IMR-90 (cell line): ENCODE measurements around the gene GADD45GIP1. TPM values are rescaled to one million over a fixed set of nuclear protein-coding genes. Genes with fewer than 3 reads are reported as not detected.
A peak's percentile ranks its signal among the peaks of the same experiment; 100 is the strongest.

Source experiments
- ATAC-seq: fragments of 200-7000 bp; cut with Tn5 transposase; 2 replicates; pipeline ENCODE4 v1.9.1; 2020; ENCODE audit warnings: low read depth, mild to moderate bottlenecking, moderate library complexity
- BruUV-seq: library from RNA; stranded (reverse); fragments of 400-500 nt; replicated peaks from 2 replicates; lab custom pipeline; 2021; lab: Mats Ljungman, UMichigan
- CTCF ChIA-PET: fragments of 300-600 bp; formaldehyde crosslinking; extraction: SDS; loops from one replicate; lab custom pipeline; 2021; ENCODE audit warnings: antibody characterized with exemption; lab: Yijun Ruan, JAX
- POLR2A ChIA-PET: fragments of 300-600 bp; sonication (Branson Sonifier 250); formaldehyde crosslinking; loops from one replicate; lab custom pipeline; 2022; ENCODE audit warnings: antibody characterized with exemption; ENCODE audit not compliant: unreplicated experiment; lab: Charles Lee
- DNase-seq: peaks from one replicate; pipeline ENCODE4 v3.0.0; 2013
- H2AFZ ChIP-seq: replicated peaks from 2 replicates; pipeline ENCODE3; 2013; ENCODE audit warnings: low read length, mild to moderate bottlenecking; ENCODE audit not compliant: poor library complexity
- H2AK5ac ChIP-seq: 2 replicates; pipeline ENCODE4 v1.6.1; 2013; ENCODE audit warnings: low read depth, low read length, inconsistent platforms
- H2AK9ac ChIP-seq: replicated peaks from 2 replicates; pipeline ENCODE3; 2013; ENCODE audit warnings: mild to moderate bottlenecking, low read depth, low read length, moderate library complexity; ENCODE audit not compliant: poor library complexity
- H2BK120ac ChIP-seq: 2 replicates; pipeline ENCODE4 v1.6.1; 2013; ENCODE audit warnings: low read depth, low read length, inconsistent platforms
- H2BK15ac ChIP-seq: 3 replicates; pipeline ENCODE4 v1.6.1; 2013; ENCODE audit warnings: low read depth, low read length, inconsistent platforms
- H2BK20ac ChIP-seq: 2 replicates; pipeline ENCODE4 v1.6.1; 2013; ENCODE audit warnings: low read depth, mild to moderate bottlenecking, inconsistent platforms, low read length, moderate library complexity
- H2BK5ac ChIP-seq: 2 replicates; pipeline ENCODE4 v1.6.1; 2013; ENCODE audit warnings: mild to moderate bottlenecking, low read depth, low read length, inconsistent platforms; ENCODE audit not compliant: poor library complexity, severe bottlenecking
- H3K14ac ChIP-seq: replicated peaks from 2 replicates; pipeline ENCODE4 v1.6.1; 2013; ENCODE audit warnings: low read depth, low read length, inconsistent platforms
- H3K18ac ChIP-seq: 2 replicates; pipeline ENCODE4 v1.6.1; 2013; ENCODE audit warnings: low read depth, low read length, control low read depth
- H3K23ac ChIP-seq: 2 replicates; pipeline ENCODE4 v1.6.1; 2013; ENCODE audit warnings: low read depth, low read length, inconsistent platforms
- H3K27ac ChIP-seq: 2 replicates; pipeline ENCODE4 v1.5.1; 2013; ENCODE audit warnings: mild to moderate bottlenecking, control low read depth, low read length; ENCODE audit not compliant: insufficient read depth
- H3K27me3 ChIP-seq: 2 replicates; pipeline ENCODE4 v1.6.1; 2013; ENCODE audit warnings: low read length; ENCODE audit not compliant: control insufficient read depth, insufficient read depth
- H3K36me3 ChIP-seq: 2 replicates; pipeline ENCODE4 v1.6.1; 2013; ENCODE audit warnings: low read length, mixed read lengths; ENCODE audit not compliant: control insufficient read depth, insufficient read depth
- H3K4ac ChIP-seq: 2 replicates; pipeline ENCODE4 v1.6.1; 2013; ENCODE audit warnings: low read depth, low read length, inconsistent platforms
- H3K4me1 ChIP-seq: 2 replicates; pipeline ENCODE4 v1.6.1; 2013; ENCODE audit warnings: low read length, mixed read lengths; ENCODE audit not compliant: control insufficient read depth, insufficient read depth
- H3K4me2 ChIP-seq: 2 replicates; pipeline ENCODE4 v1.6.1; 2013; ENCODE audit warnings: low read depth, mild to moderate bottlenecking, control low read depth, low read length, moderate library complexity
- H3K4me3 ChIP-seq: 2 replicates; pipeline ENCODE4 v1.5.1; 2013; ENCODE audit warnings: low read depth, mild to moderate bottlenecking, control low read depth, low read length, moderate library complexity; ENCODE audit not compliant: insufficient read depth
- H3K56ac ChIP-seq: 2 replicates; pipeline ENCODE4 v1.6.1; 2013; ENCODE audit warnings: low read length, inconsistent platforms; ENCODE audit not compliant: insufficient read depth; ENCODE audit errors: extremely low read depth
- H3K79me1 ChIP-seq, 2 experiments: 2 replicates each; pipeline ENCODE4 v1.6.1; 2013; ENCODE audit warnings: low read length in 2 of 2, inconsistent platforms in 1 of 2, low read depth in 1 of 2
- H3K9ac ChIP-seq: 2 replicates; pipeline ENCODE4 v1.6.1; 2013; ENCODE audit warnings: low read depth, low read length, control low read depth
- H3K9me1 ChIP-seq: 2 replicates; pipeline ENCODE4 v1.6.1; 2013; ENCODE audit warnings: low read length, inconsistent platforms; ENCODE audit not compliant: insufficient read depth
- H3K9me3 ChIP-seq: 2 replicates; pipeline ENCODE4 v1.6.1; 2013; ENCODE audit warnings: low read length; ENCODE audit not compliant: control insufficient read depth, insufficient read depth
- H4K20me1 ChIP-seq: 2 replicates; pipeline ENCODE4 v1.6.1; 2013; ENCODE audit warnings: low read length, inconsistent platforms; ENCODE audit not compliant: insufficient read depth
- H4K5ac ChIP-seq: 2 replicates; pipeline ENCODE4 v1.6.1; 2013; ENCODE audit warnings: mild to moderate bottlenecking, low read depth, low read length, control low read depth
- H4K8ac ChIP-seq, 2 experiments: 2 replicates each; pipeline ENCODE4 v1.6.1; 2013; ENCODE audit warnings: low read depth in 2 of 2, low read length in 2 of 2, control low read depth in 1 of 2, inconsistent platforms in 1 of 2
- H4K91ac ChIP-seq: 2 replicates; pipeline ENCODE4 v1.6.1; 2013; ENCODE audit warnings: low read depth, low read length, inconsistent platforms; ENCODE audit not compliant: insufficient read depth
- RAD21 ChIP-seq: IDR thresholded peaks from 2 replicates; pipeline ENCODE4 v1.6.1; 2012; ENCODE audit warnings: low read length, improper control_type of control experiment
- RCOR1 ChIP-seq: IDR thresholded peaks from 2 replicates; pipeline ENCODE4 v1.6.1; 2012; ENCODE audit warnings: mild to moderate bottlenecking, low read length, improper control_type of control experiment; ENCODE audit not compliant: insufficient replicate concordance
- RFX5 ChIP-seq: IDR thresholded peaks from 2 replicates; pipeline ENCODE4 v1.8.0; 2012; ENCODE audit warnings: low read depth, mild to moderate bottlenecking, low read length, moderate library complexity
- WGBS, 2 experiments: methylation state at CpG; one replicate each; pipeline versions ENCODE4 v1.1.5 to v1.1.7; 2013; ENCODE audit warnings: missing lambda C conversion rate in 2 of 2; ENCODE audit not compliant: insufficient read length in 1 of 2; ENCODE audit errors: extremely low coverage in 2 of 2; 5-methylcytosine and 5-hydroxymethylcytosine counted together
- dilution Hi-C: fragments of 300-500 bp; cut with HindIII; formaldehyde crosslinking; loops from one replicate; pipeline ENCODE4 v1.14.3; 2018; ENCODE audit warnings: low sequenced_read_pairs; ENCODE audit not compliant: unreplicated experiment
- in situ Hi-C: fragments of 300-500 bp; cut with MboI; formaldehyde crosslinking; loops from 3 replicates; pipeline ENCODE4 v1.14.3; 2019; ENCODE audit warnings: low sequenced_read_pairs, inconsistent platforms, mixed read lengths
- intact Hi-C: fragments of 100-400 bp; cut with micrococcal nuclease; formaldehyde crosslinking; loops from 2 replicates; pipeline ENCODE4 v1.10.0; 2022
- polyA plus RNA-seq, 3 experiments: library from polyadenylated mRNA; depleted of rRNA; stranded (reverse); fragments of >200 nt; gene quantifications; 2 replicates each; pipeline ENCODE4 v1.2.3, GENCODE V29; 2012; ENCODE audit warnings: low replicate concordance in 1 of 3
- total RNA-seq: library from RNA; depleted of rRNA; stranded (reverse); fragments of >200 nt; gene quantifications from 2 replicates; pipeline ENCODE4 v1.2.3, GENCODE V29; 2012

Gene GADD45GIP1
- total and polyA plus RNA-seq, 2 of the 4 experiments (the other 2 are of a cell fraction) = 13.3 to 42.4 TPM

GRCh38 chr19:12912571-12912970 is 44.5 kb downstream of the GADD45GIP1 start:
- Histone ChIP-seq H2AK5ac (no peak overlapping the region), H3K9me3 (no peaks in the 10 kb centered on the region), H2BK5ac (no peak overlapping the region), H3K9me1 (no peaks in the 10 kb centered on the region), H3K79me1 (no peaks in the 10 kb centered on the region), H3K4me3 (no peak overlapping the region), H2AK9ac (no peak overlapping the region), H3K27me3 (no peaks in the 10 kb centered on the region), H4K20me1 (no peaks in the 10 kb centered on the region), H3K4me1 (peaks cover 6% of the 10 kb centered on the region), H4K5ac (no peak overlapping the region; the same call in 1 of the 2 replicates), H3K18ac (no peak overlapping the region), H2AFZ (peak overlapping the region; percentile 79), H3K56ac (no peak overlapping the region), H4K91ac (no peak overlapping the region), H4K8ac (0 out of 4 replicates have a peak overlapping the region, but pooled peaks of 1 of the 2 experiments have one; percentile 41), H3K23ac (0 out of 2 replicates have a peak overlapping the region, but pooled peaks have one; percentile 23), H3K36me3 (no peaks in the 10 kb centered on the region), H3K4ac (no peak overlapping the region), H3K27ac (no peak overlapping the region), H3K14ac (no peak overlapping the region), H2BK20ac (no peak overlapping the region), H3K4me2 (peak overlapping the region; percentile 4; the same call in 1 of the 2 replicates), H2BK15ac (no peak overlapping the region), H2BK120ac (no peak overlapping the region), H3K9ac (no peak overlapping the region)
- WGBS, 2 experiments = 10% methylated on average over 2 of the region's 4 CpGs; no CpG with 5 or more reads in 1 of the 2 experiments
- POLR2A ChIA-PET = no interaction called here
- ATAC-seq (no peak; the same call in 1 of the 2 replicates), DNase-seq (no peak)
- TF ChIP-seq RCOR1 (no peak), RFX5 (no peak), RAD21 (no peak)
- dilution Hi-C loops = no loop called here
- in situ Hi-C loops = no loop called here
- CTCF ChIA-PET = no interaction called here
- intact Hi-C loops = no loop called here
- BruUV-seq = no TSS peak
